AG04449 (cell line): ENCODE measurements around the gene MAD2L1.

Source experiments
- CTCF ChIA-PET: fragments of 350-600 bp; formaldehyde crosslinking; extraction: SDS; loops from one replicate; lab custom pipeline; 2021; ENCODE audit warnings: antibody characterized with exemption; lab: Yijun Ruan, JAX
- POLR2A ChIA-PET: fragments of 400-600, 350-600 bp; formaldehyde crosslinking; extraction: SDS; loops from one replicate; lab custom pipeline; 2020; ENCODE audit warnings: antibody characterized with exemption, inconsistent platforms; lab: Yijun Ruan, JAX
- DNase-seq: peaks from one replicate; pipeline ENCODE4 v3.0.0-alpha.2; 2010; ENCODE audit warnings: low read depth, low spot score
- H3K4me3 ChIP-seq: 2 replicates; pipeline ENCODE4 v1.5.1; 2011; ENCODE audit warnings: low read depth, mild to moderate bottlenecking, control low read depth, low read length
- TF ChIP-seq, protein P1 (sequence below): IDR thresholded peaks from one replicate; pipeline ENCODE4 v1.5.1; 2011; ENCODE audit warnings: mild to moderate bottlenecking, moderate library complexity, low read length, control low read depth, inconsistent platforms; ENCODE audit not compliant: insufficient read depth; ENCODE audit errors: missing control alignments

Gene MAD2L1

DNA sequence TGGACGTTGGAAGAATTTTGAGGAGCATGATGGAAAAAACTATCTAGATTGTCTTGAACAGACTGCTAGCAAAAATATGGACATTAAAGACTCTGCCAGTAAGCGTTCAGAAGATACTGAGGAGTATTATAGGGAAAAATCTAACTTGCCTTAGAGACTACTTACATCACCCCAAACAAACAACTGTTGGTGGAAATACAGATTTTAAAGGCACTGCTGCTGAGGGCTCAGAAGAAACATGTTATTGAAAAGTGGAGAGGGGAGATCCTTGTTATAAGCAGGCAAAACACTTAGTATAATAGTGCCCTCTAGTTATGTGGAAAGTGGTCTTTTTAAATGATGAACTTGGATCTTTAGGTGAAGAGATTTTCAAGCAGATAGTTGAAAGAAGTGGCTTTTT, 29.2 kb downstream of the MAD2L1 start:
- ChIA-PET POLR2A (no interaction called here), CTCF (no interaction called here)
- no peak overlapping the region for H3K4me3 ChIP-seq
- TF ChIP-seq, protein P1, sequence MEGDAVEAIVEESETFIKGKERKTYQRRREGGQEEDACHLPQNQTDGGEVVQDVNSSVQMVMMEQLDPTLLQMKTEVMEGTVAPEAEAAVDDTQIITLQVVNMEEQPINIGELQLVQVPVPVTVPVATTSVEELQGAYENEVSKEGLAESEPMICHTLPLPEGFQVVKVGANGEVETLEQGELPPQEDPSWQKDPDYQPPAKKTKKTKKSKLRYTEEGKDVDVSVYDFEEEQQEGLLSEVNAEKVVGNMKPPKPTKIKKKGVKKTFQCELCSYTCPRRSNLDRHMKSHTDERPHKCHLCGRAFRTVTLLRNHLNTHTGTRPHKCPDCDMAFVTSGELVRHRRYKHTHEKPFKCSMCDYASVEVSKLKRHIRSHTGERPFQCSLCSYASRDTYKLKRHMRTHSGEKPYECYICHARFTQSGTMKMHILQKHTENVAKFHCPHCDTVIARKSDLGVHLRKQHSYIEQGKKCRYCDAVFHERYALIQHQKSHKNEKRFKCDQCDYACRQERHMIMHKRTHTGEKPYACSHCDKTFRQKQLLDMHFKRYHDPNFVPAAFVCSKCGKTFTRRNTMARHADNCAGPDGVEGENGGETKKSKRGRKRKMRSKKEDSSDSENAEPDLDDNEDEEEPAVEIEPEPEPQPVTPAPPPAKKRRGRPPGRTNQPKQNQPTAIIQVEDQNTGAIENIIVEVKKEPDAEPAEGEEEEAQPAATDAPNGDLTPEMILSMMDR, result no peak
- DNase-seq, result no peak

DNA sequence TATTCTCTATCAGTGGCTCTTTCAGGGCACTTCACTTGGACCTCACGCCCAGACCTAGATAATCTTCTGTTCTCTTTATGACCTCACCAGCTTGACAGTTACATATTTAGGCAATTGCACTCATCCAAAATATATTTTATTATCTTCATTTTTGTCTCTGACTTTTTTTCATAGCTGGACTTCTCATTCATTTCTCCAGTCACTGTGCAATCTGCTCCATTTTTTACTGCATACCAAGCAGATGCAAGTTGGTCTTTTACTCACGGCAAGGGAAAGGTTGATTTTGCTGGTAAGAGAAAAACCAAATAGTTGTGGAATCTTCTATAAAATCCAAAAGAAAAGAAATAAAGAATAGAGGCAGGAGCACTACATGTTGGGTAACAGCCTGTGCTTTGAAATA, 31.7 kb downstream of the MAD2L1 start:
- TF ChIP-seq, protein P1, result no peak
- H3K4me3 ChIP-seq, result no peak overlapping the region
- ChIA-PET POLR2A (no interaction called here), CTCF (interaction anchor here (1.2 kb wide), 1 partner anchor 407 kb away, joined by 3 read pairs; no protein-coding TSS in a partner anchor)
- DNase-seq, result no peak

DNA sequence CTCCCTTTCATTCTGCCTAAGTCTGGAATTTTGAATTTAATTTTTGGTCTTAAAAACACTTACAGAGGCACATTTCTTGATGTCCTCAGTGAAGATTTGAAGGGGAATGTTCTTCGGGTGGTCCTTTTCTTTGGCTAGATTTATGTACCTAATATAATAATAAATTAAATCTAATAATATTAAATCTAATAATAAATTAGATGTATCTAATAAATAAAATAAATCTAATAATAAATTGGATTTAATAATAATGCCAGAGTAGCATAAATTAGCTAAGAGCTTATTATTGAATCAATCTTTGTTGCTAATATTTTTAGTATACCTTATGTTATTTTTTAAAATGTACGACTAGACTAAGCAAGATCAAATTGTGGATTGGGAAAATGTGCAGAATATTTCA, 39.8 kb downstream of the MAD2L1 start:
- ChIA-PET POLR2A (no interaction called here), CTCF (interaction anchor here (0.6 to 1.5 kb wide), 3 partner anchors 21 to 398 kb away, joined by 3 to 5 read pairs (median 4); partner anchors contain the start of gene PDE5A)
- H3K4me3 ChIP-seq, result no peak overlapping the region
- DNase-seq, result no peak
- TF ChIP-seq, protein P1, result no peak

DNA sequence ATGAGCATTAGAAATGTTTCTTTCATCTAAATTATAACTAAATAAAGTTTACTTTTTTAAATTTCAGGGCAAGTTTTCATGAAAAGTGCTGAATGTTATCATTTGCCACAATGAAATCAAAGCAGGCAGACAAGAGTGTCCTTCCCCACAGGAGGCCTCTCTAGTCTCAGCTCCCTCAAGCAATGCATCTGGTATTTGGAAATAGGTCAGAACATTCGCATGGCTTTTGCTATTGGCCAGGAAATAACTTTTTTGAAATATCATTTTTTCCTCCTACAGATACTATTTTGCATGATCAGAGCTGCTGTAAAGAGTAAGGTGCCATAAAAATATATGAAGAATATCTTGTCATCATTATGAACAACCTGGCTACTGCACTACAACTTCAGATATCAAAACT, 41.1 kb downstream of the MAD2L1 start:
- no peak for DNase-seq
- POLR2A ChIA-PET, result no interaction called here
- no peak overlapping the region for H3K4me3 ChIP-seq
- CTCF ChIA-PET, result no interaction called here
- TF ChIP-seq, protein P1, result no peak

DNA sequence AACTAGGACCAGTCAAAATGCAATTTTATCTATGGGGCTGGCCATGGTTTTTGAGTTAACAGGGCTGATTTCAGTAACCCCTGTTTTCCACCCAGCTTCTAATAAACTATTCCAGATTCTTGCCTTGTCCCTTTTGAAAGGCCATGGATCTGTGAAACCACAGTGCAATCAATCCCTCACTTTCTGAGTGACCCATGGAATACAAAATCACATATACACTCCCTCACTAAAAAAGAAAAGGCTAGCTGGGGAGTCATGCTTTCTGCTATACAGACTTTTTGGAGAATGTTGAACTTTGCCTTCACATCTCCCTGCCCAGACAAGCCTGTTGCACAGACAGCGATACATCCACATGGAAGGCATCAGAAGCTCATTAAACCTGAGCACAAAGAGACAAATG, 47.9 kb downstream of the MAD2L1 start:
- ChIA-PET POLR2A (no interaction called here), CTCF (no interaction called here)
- no peak for DNase-seq
- TF ChIP-seq, protein P1, result no peak
- no peak overlapping the region for H3K4me3 ChIP-seq

DNA sequence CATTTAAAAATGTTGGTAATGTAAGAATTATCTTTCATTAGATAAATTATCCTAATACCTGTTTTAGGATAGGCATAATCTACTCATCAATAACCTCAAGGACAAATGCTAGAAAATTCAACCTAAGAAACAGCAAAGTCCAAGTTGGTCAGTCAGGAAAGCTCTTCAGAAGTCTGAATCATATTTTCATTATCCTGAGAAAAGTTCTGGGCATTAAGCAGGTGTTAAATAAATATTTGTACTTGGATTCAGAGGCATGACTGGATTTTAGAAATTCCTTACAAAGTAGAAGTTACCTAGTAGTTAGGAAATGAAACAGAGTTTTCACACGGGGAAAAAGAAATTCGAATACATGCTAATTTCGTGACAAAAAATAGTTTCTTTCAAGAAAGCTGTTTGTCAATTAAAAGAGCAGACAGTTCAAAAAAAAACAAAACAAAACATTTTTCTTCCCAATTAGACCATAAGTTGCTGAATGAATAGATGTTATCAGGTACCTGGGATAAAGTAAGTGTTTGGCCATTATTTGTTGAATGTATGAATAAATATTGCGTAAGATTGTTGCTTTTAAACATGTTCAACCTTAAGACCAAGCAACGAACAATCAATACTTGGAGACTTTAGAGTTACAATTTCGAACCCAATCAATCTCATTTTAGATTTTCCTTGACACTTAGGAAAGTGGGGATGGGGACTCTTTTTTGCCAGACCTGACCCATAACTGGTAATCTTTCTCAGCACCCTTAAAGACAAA, 48.5 kb downstream of the MAD2L1 start:
- no peak for DNase-seq
- H3K4me3 ChIP-seq, result no peak overlapping the region
- TF ChIP-seq, protein P1, result no peak
- POLR2A ChIA-PET, result no interaction called here
- CTCF ChIA-PET, result no interaction called here
